Effector memory CD8-positive, alpha-beta T cell (primary cell): ENCODE results near the gene NCOA1.
A peak's percentile ranks its signal among the peaks of the same experiment; 100 is the strongest.
"Not testable (repeated sequence)": the region's sequence is repeated elsewhere in the genome, so short reads cannot be mapped to it uniquely, and the experiment has no call there.

ENCODE experiments used
- ATAC-seq: fragments of 150-1000 bp; cut with Tn5 transposase; replicated peaks from 2 replicates; pipeline ENCODE4 v1.10.0; 2021; ENCODE audit warnings: mild to moderate bottlenecking, moderate library complexity
- DNase-seq, 3 experiments: peaks; one replicate each; pipeline ENCODE4 v3.0.0; 2021
- H3K27ac Mint-ChIP-seq, 2 donors: one replicate each; pipeline ENCODE4 v1.8.0; 2022; ENCODE audit warnings: mild to moderate bottlenecking in 2 of 2, mixed read lengths in 2 of 2, moderate library complexity in 2 of 2
- H3K27me3 Mint-ChIP-seq, 2 donors: one replicate each; pipeline ENCODE4 v1.8.0; 2022; ENCODE audit warnings: mixed read lengths in 2 of 2
- H3K36me3 Mint-ChIP-seq: one replicate; pipeline ENCODE4 v1.8.0; 2022; ENCODE audit warnings: mild to moderate bottlenecking, moderate library complexity, mixed read lengths; ENCODE audit not compliant: insufficient read depth
- H3K4me1 Mint-ChIP-seq, 2 donors: one replicate each; pipeline ENCODE4 v1.8.0; 2022; ENCODE audit warnings: low read depth in 2 of 2, mixed read lengths in 2 of 2
- H3K4me3 Mint-ChIP-seq, 2 donors: one replicate each; pipeline ENCODE4 v1.8.0; 2022; ENCODE audit warnings: mild to moderate bottlenecking in 2 of 2, mixed read lengths in 2 of 2, moderate library complexity in 2 of 2
- H3K9me3 Mint-ChIP-seq, 2 donors: one replicate each; pipeline ENCODE4 v1.8.0; 2022; ENCODE audit warnings: mixed read lengths in 2 of 2

The NCOA1 gene

GRCh38 chr2:24566209-24566608 lies 75.2 kb downstream of the NCOA1 start:
- H3K27me3 Mint-ChIP-seq = no peaks in the 10 kb centered on the region
- DNase-seq = no peak
- H3K36me3 Mint-ChIP-seq = peaks cover 12% of the 10 kb centered on the region
- H3K4me1 Mint-ChIP-seq = peaks cover 23 to 44% of the 10 kb centered on the region in 2 donors
- no peak for ATAC-seq
- H3K27ac Mint-ChIP-seq = peak overlapping the region in 1 of 2 donors; percentile 15
- no peak overlapping the region for H3K4me3 Mint-ChIP-seq
- no peaks in the 10 kb centered on the region for H3K9me3 Mint-ChIP-seq

- ATAC-seq (no peak), DNase-seq (no peak)
- Mint-ChIP-seq H3K36me3 (peaks cover 12% of the 10 kb centered on the region), H3K4me3 (no peak overlapping the region), H3K27ac (peak overlapping the region in 1 of 2 donors; percentile 22), H3K4me1 (peaks cover 21 to 44% of the 10 kb centered on the region in 2 donors), H3K27me3 (no peaks in the 10 kb centered on the region), H3K9me3 (no peaks in the 10 kb centered on the region)
Measured at GRCh38 chr2:24566630-24567029, 75.6 kb downstream of the NCOA1 start.

- Mint-ChIP-seq H3K4me3 (no peak overlapping the region), H3K27me3 (no peaks in the 10 kb centered on the region), H3K9me3 (no peaks in the 10 kb centered on the region), H3K36me3 (peaks cover 12% of the 10 kb centered on the region), H3K4me1 (peaks cover 18 to 37% of the 10 kb centered on the region in 2 donors), H3K27ac (peak overlapping the region; percentile 15 to 22)
- DNase-seq = no peak
- ATAC-seq = no peak
Measured at GRCh38 chr2:24568551-24568950, 77.5 kb downstream of the NCOA1 start.

DNA sequence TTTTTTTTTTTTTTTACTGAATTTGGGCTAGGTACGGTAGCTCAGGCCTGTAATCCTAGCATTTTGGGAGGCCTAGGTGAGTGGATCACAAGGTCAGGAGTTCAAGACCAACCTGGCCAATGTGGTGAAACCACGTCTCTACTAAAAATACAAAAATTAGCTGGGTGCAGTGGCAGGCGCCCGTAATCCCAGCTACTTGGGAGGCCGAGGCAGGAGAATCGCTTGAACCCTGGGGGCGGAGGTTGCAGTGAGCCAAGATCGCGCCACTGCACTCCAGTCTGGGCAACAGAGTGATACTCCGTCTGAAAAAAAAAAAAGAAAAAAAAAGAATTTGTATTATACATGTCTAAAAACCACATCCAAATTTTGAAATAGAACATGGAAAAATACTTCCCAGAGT lies 78.5 kb downstream of the NCOA1 start:
- H3K4me1 Mint-ChIP-seq = peaks cover 18 to 41% of the 10 kb centered on the region in 2 donors
- not testable (repeated sequence) for H3K27me3 Mint-ChIP-seq, ATAC-seq, H3K27ac Mint-ChIP-seq, H3K4me3 Mint-ChIP-seq, DNase-seq, H3K36me3 Mint-ChIP-seq, H3K9me3 Mint-ChIP-seq

DNA sequence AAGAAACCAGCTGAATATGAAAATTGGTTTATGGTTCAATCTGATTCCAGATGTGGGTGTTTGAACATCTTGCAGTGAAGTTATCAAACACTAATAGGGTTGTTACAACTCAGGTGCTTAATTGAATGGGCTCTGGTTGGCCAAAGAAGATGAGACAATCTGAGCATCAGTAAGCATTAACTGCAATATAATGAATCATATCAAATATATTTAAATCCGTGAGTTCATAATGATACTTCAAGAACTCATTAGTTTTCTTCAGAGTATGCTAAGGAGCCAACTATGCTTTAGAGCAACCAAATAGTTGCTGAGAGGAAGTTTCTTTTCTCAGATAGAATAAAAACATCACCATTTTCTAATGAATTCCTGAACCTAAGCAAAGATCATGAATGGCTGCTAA lies 79.2 kb downstream of the NCOA1 start:
- no peak overlapping the region for H3K4me3 Mint-ChIP-seq
- H3K9me3 Mint-ChIP-seq = no peaks in the 10 kb centered on the region
- H3K36me3 Mint-ChIP-seq = peaks cover 8% of the 10 kb centered on the region
- DNase-seq (no peak), ATAC-seq (no peak)
- H3K4me1 Mint-ChIP-seq = peaks cover 21 to 44% of the 10 kb centered on the region in 2 donors
- no peak overlapping the region for H3K27ac Mint-ChIP-seq
- H3K27me3 Mint-ChIP-seq = no peaks in the 10 kb centered on the region

DNA sequence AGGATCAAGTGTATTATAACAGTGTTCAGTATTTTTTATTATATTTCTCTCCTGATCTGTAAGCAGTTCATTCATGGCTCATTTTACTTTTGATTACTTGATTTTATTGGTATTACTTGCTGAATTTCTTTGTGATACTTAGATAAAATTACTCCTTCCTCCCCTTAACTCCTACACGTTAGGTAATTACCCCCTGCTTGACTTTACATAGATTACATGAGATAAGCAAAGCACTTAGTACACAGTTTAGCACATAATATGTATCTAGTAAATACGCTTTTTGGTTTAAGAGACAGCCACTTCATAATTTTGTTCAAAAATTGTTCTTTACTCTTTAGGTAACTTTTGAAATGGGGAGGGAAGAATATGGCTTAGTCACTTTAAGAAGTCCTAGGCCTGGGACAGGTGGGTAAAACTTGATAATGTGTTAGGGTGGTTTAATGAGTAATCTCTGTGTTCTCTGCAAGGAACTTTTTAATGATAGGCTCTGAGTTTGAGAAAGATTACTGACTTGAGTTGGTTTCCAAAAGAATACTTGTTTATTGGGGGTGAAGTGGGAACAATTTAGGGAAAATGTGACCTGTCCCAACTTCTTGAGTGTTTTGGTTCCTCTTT lies 80.9 kb downstream of the NCOA1 start:
- H3K4me1 Mint-ChIP-seq = peaks cover 24 to 59% of the 10 kb centered on the region in 2 donors
- H3K9me3 Mint-ChIP-seq = no peaks in the 10 kb centered on the region
- no peak overlapping the region for H3K27ac Mint-ChIP-seq
- peaks cover 4% of the 10 kb centered on the region for H3K36me3 Mint-ChIP-seq
- no peak overlapping the region for H3K4me3 Mint-ChIP-seq
- no peak for ATAC-seq
- DNase-seq = no peak
- H3K27me3 Mint-ChIP-seq = no peaks in the 10 kb centered on the region

DNA sequence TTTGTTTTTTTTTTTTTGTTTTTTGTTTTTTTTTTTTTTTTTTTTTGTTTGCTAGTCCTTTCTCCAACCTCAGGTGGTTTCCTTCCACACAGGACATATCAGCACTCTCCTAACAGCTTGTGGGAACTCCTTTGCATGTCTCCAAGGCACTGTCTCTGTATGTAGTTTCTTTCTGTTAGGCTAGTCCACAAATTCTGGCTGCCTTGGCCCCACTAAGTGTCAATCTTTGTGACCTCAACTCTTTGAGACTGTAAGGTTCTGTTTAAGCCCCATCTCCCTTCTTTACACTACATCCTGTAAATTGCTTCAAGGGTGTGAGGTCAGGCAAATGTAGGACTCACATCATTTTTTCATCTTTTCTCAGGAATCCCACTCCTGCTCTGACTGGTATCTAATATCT lies 85.1 kb downstream of the NCOA1 start:
- Mint-ChIP-seq H3K9me3 (no peaks in the 10 kb centered on the region), H3K27me3 (no peaks in the 10 kb centered on the region), H3K36me3 (no peaks in the 10 kb centered on the region), H3K4me3 (peak overlapping the region in 1 of 2 donors; percentile 23), H3K27ac (peak overlapping the region; percentile 33 to 57), H3K4me1 (peaks cover 34 to 71% of the 10 kb centered on the region in 2 donors)
- ATAC-seq (peak; percentile 43), DNase-seq (no peak)

- peak overlapping the region in 1 of 2 donors; percentile 23 for H3K4me3 Mint-ChIP-seq
- H3K4me1 Mint-ChIP-seq = peaks cover 34 to 70% of the 10 kb centered on the region in 2 donors
- H3K27me3 Mint-ChIP-seq = no peaks in the 10 kb centered on the region
- H3K27ac Mint-ChIP-seq = peak overlapping the region; percentile 33 to 57
- H3K9me3 Mint-ChIP-seq = no peaks in the 10 kb centered on the region
- ATAC-seq (peak; percentile 47), DNase-seq (no peak)
- no peaks in the 10 kb centered on the region for H3K36me3 Mint-ChIP-seq
Measured at GRCh38 chr2:24576617-24577016, 85.6 kb downstream of the NCOA1 start.

DNA sequence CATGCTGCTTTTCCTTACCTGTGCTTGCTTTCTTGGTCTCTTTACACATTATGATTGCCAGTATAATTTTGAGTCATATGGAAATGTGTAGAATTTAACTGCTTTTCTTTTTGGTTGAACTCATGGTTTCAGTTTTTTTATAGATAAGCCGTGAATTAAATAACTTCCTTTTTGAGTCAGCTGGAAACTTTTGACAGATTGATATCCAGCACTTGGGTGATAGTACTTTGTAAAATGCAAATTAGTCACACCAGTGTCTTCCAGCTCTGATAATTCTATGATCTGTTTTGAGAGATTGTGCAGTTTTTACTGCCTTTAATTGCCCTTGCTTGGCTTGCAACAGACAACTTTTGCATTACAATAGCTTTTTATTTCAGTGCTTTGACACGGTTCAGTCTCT lies 86.4 kb downstream of the NCOA1 start:
- Mint-ChIP-seq H3K27me3 (no peaks in the 10 kb centered on the region), H3K4me1 (peaks cover 34 to 70% of the 10 kb centered on the region in 2 donors), H3K9me3 (no peaks in the 10 kb centered on the region), H3K36me3 (no peaks in the 10 kb centered on the region), H3K27ac (peak overlapping the region in 1 of 2 donors; percentile 30), H3K4me3 (peak overlapping the region; percentile 36 to 64)
- ATAC-seq (peak; percentile 31), DNase-seq (no peak)

DNA sequence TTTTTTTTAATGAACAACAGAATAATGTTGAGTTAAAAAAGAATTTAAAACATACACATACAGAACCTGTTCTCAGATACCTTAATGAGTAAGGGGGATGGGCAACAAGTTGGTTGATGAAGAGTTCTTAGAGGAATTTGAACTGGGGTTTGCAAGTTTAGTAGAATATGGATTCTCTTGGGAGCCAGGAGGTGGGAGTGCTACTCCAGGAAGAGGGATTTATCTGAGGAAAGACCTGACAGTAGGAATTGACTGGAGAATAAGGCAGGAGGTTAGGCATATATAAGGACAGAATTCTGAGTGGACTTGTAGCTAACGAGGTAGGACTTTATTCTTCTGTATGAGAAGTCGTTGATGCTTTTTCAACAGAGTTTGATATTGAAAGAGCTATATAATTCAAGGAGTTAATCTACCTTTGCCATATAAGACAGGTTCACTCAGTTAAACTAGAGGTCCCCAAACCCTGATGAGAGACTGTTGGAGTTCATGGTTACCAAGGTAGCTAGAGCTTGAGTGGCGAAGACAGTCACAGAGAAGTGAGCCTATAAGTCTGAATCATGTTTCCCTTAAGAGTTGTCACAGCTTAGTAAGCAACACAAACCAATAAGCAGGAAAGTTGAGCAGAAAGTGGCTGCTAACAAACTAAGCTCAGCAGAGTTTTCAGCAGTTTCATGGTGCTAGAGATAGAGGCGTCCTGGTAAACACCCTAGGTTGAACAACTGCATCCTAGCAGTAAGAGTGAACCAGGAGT lies 88.2 kb downstream of the NCOA1 start:
- Mint-ChIP-seq H3K27ac (no peak overlapping the region), H3K27me3 (no peaks in the 10 kb centered on the region), H3K4me3 (no peak overlapping the region), H3K36me3 (no peaks in the 10 kb centered on the region), H3K9me3 (no peaks in the 10 kb centered on the region), H3K4me1 (peaks cover 35 to 69% of the 10 kb centered on the region in 2 donors)
- ATAC-seq (no peak), DNase-seq (no peak)

- Mint-ChIP-seq H3K4me1 (peaks cover 29 to 59% of the 10 kb centered on the region in 2 donors), H3K36me3 (no peaks in the 10 kb centered on the region), H3K27ac (peak overlapping the region in 1 of 2 donors; percentile 8), H3K27me3 (no peaks in the 10 kb centered on the region), H3K4me3 (no peak overlapping the region), H3K9me3 (no peaks in the 10 kb centered on the region)
- no peak for ATAC-seq
- DNase-seq = no peak
Measured at GRCh38 chr2:24580561-24580960, 89.5 kb downstream of the NCOA1 start.

GRCh38 chr2:24581971-24582370 lies 90.9 kb downstream of the NCOA1 start:
- H3K36me3 Mint-ChIP-seq, H3K27ac Mint-ChIP-seq, DNase-seq, H3K9me3 Mint-ChIP-seq, H3K4me3 Mint-ChIP-seq, H3K27me3 Mint-ChIP-seq, ATAC-seq: not testable (repeated sequence)
- peaks cover 29 to 60% of the 10 kb centered on the region in 2 donors for H3K4me1 Mint-ChIP-seq

GRCh38 chr2:24586955-24587354 lies 95.9 kb downstream of the NCOA1 start:
- Mint-ChIP-seq H3K27me3 (no peaks in the 10 kb centered on the region), H3K9me3 (no peaks in the 10 kb centered on the region), H3K4me1 (peaks cover 28 to 55% of the 10 kb centered on the region in 2 donors), H3K4me3 (peak overlapping the region in 1 of 2 donors; percentile 72), H3K27ac (peak overlapping the region; percentile 20 to 81), H3K36me3 (peaks cover 14% of the 10 kb centered on the region)
- peak; percentile 10 to 21 (median 20) for DNase-seq
- ATAC-seq = peak; percentile 90

- DNase-seq = no peak
- Mint-ChIP-seq H3K9me3 (no peaks in the 10 kb centered on the region), H3K36me3 (peaks cover 14% of the 10 kb centered on the region), H3K4me1 (peaks cover 24 to 51% of the 10 kb centered on the region in 2 donors), H3K4me3 (no peak overlapping the region), H3K27me3 (no peaks in the 10 kb centered on the region), H3K27ac (peak overlapping the region; percentile 33 to 46)
- no peak for ATAC-seq
Measured at GRCh38 chr2:24588294-24588693, 97.2 kb downstream of the NCOA1 start.
